Measurements from ENCODE around the gene AATF. TPM values are rescaled to one million over a fixed set of nuclear protein-coding genes. Genes with fewer than 3 reads are reported as not detected.

The AATF gene
- polyA plus RNA-seq, 1 experiment: 16.7 TPM

GRCh38 chr17:36943250-36944191, 5.2 kb upstream of the AATF start:
- no peak for TF ChIP-seq CTCF (IDR thresholded peaks at IDR 0.05; ENCODE audit: insufficient read depth, low read depth, low read length)
- Histone ChIP-seq H3K27me3 (ENCODE audit: control insufficient read depth, insufficient read depth, low read length) (peaks cover 73% of the 10 kb centered on the region), H3K36me3 (ENCODE audit: control insufficient read depth, insufficient read depth, low read length) (no peaks in the 10 kb centered on the region), H3K4me3 (ENCODE audit: low read depth, low read length) (no peak overlapping the region)
- CTCF ChIA-PET: no interaction called here
- POLR2A ChIA-PET: no interaction called here
- DNase-seq (ENCODE audit: low read depth): no peak

GRCh38 chr17:36944553-36944952, 4.2 kb upstream of the AATF start:
- H3K36me3 ChIP-seq (ENCODE audit: control insufficient read depth, insufficient read depth, low read length): no peaks in the 10 kb centered on the region
- H3K27me3 ChIP-seq (ENCODE audit: control insufficient read depth, insufficient read depth, low read length): peaks cover 62% of the 10 kb centered on the region
- ChIA-PET CTCF (no interaction called here), POLR2A (no interaction called here)
- no peak for TF ChIP-seq CTCF (IDR thresholded peaks at IDR 0.05; ENCODE audit: insufficient read depth, low read depth, low read length)
- no peak for DNase-seq (ENCODE audit: low read depth)
- no peak overlapping the region for H3K4me3 ChIP-seq (ENCODE audit: low read depth, low read length)

GRCh38 chr17:36945140-36945539, 3.6 kb upstream of the AATF start:
- Histone ChIP-seq H3K36me3 (ENCODE audit: control insufficient read depth, insufficient read depth, low read length) (no peaks in the 10 kb centered on the region), H3K4me3 (ENCODE audit: low read depth, low read length) (no peak overlapping the region), H3K27me3 (ENCODE audit: control insufficient read depth, insufficient read depth, low read length) (peaks cover 58% of the 10 kb centered on the region)
- POLR2A ChIA-PET: no interaction called here
- TF ChIP-seq CTCF (IDR thresholded peaks at IDR 0.05; ENCODE audit: insufficient read depth, low read depth, low read length): no peak
- no peak for DNase-seq (ENCODE audit: low read depth)
- CTCF ChIA-PET: interaction anchor here (0.7 kb wide), 1 partner anchor 27 kb away, joined by 3 read pairs; no protein-coding TSS in a partner anchor

- no peak for TF ChIP-seq CTCF (IDR thresholded peaks at IDR 0.05; ENCODE audit: insufficient read depth, low read depth, low read length)
- DNase-seq (ENCODE audit: low read depth): no peak
- H3K4me3 ChIP-seq (ENCODE audit: low read depth, low read length): no peak overlapping the region
- peaks cover 49% of the 10 kb centered on the region for H3K27me3 ChIP-seq (ENCODE audit: control insufficient read depth, insufficient read depth, low read length)
- CTCF ChIA-PET: no interaction called here
- H3K36me3 ChIP-seq (ENCODE audit: control insufficient read depth, insufficient read depth, low read length): no peaks in the 10 kb centered on the region
- POLR2A ChIA-PET: no interaction called here
Observed at GRCh38 chr17:36945959-36946725, 2.6 kb upstream of the AATF start.

GRCh38 chr17:36946726-36947091, 2.0 kb upstream of the AATF start:
- ChIA-PET CTCF (no interaction called here), POLR2A (no interaction called here)
- no peak for DNase-seq (ENCODE audit: low read depth)

More at GRCh38 chr17:36946726-36947091, 2.0 kb upstream of the AATF start:
- Histone ChIP-seq H3K4me3 (ENCODE audit: low read depth, low read length) (no peak overlapping the region), H3K27me3 (ENCODE audit: control insufficient read depth, insufficient read depth, low read length) (peaks cover 43% of the 10 kb centered on the region), H3K36me3 (ENCODE audit: control insufficient read depth, insufficient read depth, low read length) (no peaks in the 10 kb centered on the region)
- no peak for TF ChIP-seq CTCF (IDR thresholded peaks at IDR 0.05; ENCODE audit: insufficient read depth, low read depth, low read length)

Measured in BJ (cell line).